Medulla oblongata (tissue), 1 donor: Measurements from ENCODE around the gene FBXO3.
"Not testable (repeated sequence)": the region's sequence is repeated elsewhere in the genome, so short reads cannot be mapped to it uniquely, and the experiment has no call there.

Source experiments
- DNase-seq: peaks from one replicate; pipeline ENCODE4 v3.0.0-alpha.2; 2015; ENCODE audit errors: extremely low spot score

The FBXO3 gene

GRCh38 chr11:33729072-33729664 lies 45.2 kb downstream of the FBXO3 start:
- DNase-seq: not testable (repeated sequence)

DNA sequence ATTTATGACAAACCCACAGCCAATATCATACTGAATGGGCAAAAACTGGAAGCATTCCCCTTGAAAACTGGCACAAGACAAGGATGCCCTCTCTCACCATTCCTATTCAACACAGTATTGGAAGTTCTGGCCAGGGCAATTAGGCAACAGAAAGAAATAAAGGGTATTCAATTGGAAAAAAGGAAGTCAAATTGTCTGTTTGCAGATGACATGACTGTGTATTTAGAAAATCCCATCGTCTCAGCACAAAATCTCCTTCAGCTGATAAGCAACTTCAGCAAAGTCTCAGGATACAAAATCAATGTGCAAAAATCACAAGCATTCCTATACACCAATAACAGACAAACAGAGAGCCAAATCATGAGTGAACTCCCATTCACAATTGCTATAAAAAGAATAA lies 46.8 kb downstream of the FBXO3 start:
- DNase-seq: not testable (repeated sequence)

DNA sequence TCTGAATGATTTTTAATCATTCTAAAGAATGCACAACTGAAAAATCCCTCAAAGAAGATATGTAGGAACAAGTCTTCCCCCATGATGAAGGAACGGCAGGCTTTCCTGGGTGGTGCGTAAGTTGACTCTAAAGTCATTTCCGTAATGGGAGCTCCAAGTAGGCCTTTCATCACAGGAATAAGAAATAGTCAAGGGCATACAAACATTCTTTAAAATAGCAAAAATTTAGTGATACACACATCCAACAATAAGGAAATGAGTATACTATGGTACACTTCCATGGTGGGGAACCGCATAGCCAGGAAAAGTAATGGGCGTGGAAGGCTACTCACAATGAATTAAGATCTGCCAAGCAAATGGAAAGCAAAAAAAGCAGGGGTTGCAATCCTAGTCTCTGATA lies 48.8 kb downstream of the FBXO3 start:
- no peak for DNase-seq

DNA sequence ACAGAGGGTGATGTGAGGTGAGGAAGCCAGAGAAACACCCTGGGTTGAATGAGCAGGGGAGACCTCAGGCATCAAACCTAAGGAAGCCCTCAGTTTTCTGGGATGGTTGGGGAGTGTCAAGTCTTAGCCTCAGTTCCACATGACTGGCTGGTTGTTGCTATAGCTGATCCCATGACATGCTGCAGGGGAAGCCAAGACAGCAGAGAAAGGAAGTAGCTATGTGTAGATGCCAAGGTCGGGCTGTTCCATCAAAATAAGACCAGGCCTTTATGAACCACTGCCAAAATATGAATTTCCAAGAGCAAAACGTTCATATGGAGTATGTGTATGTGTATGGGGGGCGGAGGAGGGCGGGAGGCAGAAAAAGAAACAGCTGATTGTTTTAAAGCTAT lies 49.7 kb downstream of the FBXO3 start:
- peak; percentile 89 for DNase-seq

GRCh38 chr11:33723238-33723881 lies 51.0 kb downstream of the FBXO3 start:
- DNase-seq: no peak

DNA sequence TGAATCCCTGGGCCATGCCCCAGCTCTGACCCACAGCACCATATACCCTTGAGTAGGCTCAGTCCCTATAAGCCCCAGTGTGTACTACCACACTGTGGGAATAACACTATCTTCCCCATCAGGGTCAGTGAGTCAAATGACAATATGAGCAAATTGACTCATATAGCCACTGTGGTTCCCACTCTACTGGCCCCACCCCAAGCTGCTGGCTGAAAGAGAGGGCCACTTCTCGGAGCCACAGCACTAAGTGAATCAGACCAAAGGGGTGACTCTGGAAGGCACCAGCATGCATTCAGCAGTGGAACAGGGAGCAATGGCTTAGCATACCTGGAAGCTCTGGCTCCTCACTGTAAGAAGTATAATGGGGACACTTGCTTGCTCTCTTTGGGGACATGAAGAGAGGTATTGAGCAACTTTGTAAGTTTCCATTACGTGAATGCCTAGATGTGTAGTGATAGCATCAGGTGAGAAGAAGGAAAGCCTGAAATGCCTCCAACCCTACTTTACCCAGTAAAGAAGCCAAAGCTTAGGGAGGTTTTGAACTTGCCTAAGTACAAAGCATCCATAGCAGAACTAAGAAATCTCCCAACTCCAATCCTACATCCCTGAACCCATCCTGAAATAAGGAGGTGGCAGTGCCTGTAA lies 51.6 kb downstream of the FBXO3 start:
- DNase-seq: no peak

DNA sequence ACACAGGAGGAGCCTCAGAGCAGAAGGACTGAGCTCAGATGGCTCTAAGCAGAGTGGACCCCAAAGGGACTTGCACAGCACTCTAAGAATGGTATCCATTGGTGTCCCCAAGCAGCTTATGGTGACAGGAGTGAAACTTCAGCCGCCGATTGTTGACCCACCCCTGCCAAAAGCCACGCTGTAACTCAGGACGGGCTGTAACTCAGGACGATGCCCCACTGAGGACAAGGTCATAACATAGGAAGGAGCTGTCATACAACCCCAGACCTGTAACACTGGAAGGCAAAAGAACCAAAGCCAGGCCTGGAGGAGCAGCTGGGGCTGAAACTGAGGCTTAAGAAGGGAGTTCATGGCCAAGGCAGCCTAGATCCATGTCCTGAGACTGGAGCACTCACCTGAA lies 52.3 kb downstream of the FBXO3 start:
- DNase-seq: no peak

DNA sequence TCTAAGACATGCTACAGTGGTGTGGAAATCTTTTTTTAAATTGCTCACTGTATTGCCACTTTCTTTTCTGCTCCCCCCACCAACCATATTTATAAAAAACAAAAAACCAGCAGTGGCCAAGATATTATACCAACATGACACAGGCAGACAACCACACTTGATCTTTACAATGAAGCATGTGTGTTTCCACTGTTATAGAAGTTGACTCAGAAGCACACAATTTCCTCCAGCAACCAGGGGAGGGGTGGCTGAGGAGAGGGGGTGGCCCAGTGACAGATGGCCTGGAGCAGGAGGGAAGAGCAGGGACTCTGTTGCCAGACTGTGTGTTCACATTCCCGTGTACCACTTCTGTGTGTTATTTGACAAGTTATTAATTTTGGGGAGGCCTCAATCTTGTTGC lies 52.9 kb downstream of the FBXO3 start:
- no peak for DNase-seq

DNA sequence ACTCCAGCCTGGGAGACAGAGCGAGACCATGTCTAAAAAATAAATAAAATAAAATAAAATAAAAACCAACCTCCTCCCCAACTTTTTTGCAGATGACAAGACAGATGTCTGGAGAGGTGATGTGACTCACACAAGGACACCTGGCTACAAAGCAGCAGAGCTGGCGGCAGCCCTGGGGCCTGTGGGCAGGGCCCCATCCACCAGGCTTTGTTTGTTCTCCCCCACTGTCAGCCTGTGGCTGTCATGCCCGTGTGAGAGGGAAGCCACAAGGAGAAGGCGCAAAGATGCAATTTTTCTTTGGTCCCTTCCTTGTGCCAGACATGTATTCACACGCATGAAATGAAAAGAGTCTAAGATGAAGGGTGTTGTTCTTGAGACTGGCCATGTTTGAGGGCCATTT lies 54.7 kb downstream of the FBXO3 start:
- no peak for DNase-seq

DNA sequence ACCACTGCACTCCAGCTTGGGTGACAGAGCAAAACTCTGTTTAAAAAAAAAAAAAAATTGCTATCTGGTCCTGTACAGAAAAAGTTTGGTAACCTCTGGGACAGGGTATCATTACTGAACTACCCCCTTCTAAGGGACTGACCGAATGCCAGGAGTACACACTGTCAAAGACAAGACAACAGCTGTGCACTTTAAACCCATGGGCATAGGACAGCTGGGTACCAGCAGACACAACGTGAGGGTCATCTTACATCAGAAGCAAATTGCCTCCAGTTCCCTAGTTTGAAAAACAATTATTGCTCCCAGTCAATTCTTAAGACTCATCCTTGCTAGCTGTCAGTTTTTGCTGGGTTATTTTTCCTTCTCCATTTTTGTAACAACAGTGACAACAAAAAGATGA lies 55.9 kb downstream of the FBXO3 start:
- DNase-seq: no peak

DNA sequence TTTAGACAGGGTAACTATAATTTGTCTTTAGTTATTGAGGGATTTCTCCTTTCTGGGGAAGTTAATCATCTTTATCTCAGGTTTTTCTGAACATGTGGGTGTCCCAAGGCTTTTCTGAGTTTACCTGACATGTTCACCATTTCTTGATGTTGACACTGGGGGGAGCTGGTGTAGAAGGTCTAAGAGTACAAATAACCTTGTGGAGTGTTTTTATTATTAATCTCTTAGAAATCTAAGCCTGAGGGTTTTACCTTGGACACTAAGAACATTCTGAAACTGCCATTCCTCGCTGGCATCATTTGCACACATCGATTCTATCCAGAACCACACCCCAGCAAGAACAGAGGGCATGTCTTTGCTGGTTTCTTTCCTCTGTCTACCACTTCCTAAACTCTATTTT lies 58.1 kb downstream of the FBXO3 start:
- peak; percentile 54 for DNase-seq

GRCh38 chr11:33713856-33714398 lies 60.4 kb downstream of the FBXO3 start:
- no peak for DNase-seq

DNA sequence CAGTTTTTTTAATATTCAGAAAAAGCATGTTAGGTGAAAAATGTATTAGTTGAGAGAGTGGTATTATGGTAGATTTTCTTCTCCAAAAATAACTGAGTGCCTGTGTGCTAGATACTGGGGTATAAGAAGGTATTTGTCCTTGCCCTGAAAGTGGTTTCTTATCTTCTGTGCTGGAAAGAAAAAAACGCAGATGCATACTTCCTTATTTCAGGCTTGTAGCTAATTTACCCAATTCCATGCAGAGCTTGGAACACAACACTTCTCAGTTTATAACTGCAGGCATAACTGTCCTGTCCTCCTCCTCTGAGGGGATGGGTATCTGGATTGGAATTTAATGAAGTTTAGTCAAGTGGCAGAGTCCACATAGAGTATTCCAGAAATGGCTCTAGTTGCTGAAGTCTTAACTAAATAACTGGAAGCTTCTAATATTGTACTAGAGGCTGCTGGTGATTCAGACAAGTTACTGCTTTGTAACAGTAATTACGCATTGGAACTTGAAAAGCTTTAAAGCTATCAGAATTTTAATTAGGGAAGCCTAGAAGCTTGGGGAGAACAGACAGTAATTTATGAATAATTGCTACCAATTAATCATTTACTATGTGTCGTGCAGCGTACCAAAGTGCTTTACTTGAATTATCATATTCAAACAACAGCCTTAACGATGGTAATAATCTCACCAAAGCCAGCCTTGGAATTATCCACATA lies 61.0 kb downstream of the FBXO3 start:
- no peak for DNase-seq

DNA sequence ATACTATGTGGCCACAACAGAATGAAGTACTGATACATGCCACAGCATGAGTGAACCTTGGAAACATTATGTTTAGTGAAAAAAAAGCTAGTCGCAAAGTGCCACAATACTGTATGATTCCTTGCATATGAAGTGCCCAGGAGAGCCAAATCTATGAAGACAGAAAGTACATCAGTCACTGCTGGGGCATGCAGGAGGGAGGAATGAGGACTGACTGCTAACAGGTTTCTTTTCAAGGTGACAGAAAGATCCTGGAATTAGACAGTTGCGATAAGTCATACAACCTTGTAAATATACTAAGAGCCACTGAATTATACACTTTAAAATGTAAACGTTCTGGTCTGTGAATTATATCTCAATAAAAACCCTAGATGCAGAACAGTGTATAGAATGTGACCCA lies 61.9 kb downstream of the FBXO3 start:
- DNase-seq: no peak

- no peak for DNase-seq
Observed at GRCh38 chr11:33709466-33709865, 64.9 kb downstream of the FBXO3 start.

DNA sequence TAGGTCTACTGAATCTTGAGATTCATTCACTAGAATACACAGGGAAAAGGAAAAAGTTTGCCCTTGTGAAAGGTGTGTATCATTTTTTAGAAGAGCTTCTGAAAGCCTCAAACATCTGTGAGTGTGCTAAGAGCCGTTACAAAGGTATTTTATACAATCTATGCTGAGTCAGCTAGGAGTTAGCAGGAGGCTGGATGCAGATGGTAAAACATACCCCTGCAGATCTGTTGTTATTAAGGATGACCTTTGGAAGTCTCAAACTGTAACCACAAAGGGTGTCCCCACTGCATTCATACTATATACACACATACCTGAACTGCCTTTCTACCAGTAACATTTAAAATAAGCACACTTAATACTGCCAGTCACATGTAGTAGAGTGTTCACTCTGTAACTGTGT lies 65.3 kb downstream of the FBXO3 start:
- DNase-seq: no peak

- DNase-seq: not testable (repeated sequence)
Observed at GRCh38 chr11:33707831-33708230, 66.5 kb downstream of the FBXO3 start.

GRCh38 chr11:33706966-33707365 lies 67.4 kb downstream of the FBXO3 start:
- DNase-seq: no peak

- no peak for DNase-seq
Observed at GRCh38 chr11:33706546-33706945, 67.8 kb downstream of the FBXO3 start.

- peak; percentile 66 for DNase-seq
Observed at GRCh38 chr11:33704240-33705002, 69.9 kb downstream of the FBXO3 start.

DNA sequence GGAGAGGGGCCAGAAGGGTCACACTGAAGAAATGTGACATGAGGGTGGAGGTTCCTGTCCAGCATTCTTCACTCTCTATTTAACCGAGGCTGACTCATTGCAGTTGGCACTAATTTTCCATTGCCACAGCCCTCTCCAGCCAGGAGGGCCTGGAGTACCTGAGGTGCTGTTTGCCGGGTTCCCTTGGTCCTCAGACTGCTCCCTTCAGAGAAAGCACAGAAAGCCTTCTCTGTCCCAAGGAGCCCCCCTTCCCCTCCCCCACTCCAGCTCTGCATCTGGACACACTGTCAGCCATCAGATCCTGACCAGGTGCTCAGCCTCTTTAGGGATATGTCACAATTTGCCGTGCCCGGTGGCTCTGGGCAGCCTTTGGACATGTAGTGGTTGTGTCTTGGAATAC lies 70.5 kb downstream of the FBXO3 start:
- no peak for DNase-seq

DNA sequence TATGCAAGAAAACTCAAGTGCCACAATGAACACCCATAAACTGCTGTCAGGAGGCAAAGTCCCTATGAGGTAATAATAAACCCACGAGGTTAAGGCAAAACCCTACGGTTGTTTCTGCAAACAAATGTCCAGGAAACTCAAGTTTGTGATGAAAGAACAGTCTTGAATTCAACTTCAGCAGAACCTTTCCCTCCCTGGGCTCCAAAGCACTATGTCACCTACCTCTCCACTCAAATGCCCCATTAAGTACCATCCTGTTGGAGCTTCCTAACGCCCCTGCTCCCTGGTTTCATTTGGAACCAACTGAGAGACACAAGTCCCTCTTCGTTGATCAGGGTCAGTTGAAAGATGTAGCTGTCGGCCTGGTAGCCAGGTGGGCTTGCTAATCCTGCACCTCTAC lies 71.1 kb downstream of the FBXO3 start:
- DNase-seq: no peak
